ENCODE data around the gene GJB2.
"Not testable (repeated sequence)": the region's sequence is repeated elsewhere in the genome, so short reads cannot be mapped to it uniquely, and the experiment has no call there.

Gene GJB2

GRCh38 chr13:20170921-20171320 lies 21.8 kb downstream of the GJB2 start:
- DNase-seq (ENCODE audit: low spot score): no peak

DNA sequence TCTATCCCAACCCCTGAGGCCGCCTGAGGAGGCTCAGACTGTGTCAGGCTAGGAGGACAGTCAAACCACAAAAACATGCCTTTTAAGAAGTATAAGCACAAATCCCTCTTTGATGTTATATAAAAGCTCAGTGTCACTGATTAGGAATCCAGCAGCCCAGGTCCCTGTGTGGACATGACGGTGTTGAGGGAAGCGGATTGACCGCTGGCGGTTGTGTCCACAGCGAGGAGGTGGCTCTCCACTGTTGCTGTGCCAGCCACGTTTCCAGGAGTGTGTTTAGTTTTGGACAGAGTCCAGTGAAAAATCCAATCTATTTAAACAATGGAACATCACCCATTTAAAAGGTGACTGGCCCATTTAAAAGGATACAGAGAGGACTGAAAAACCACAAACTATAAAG lies 24.3 kb downstream of the GJB2 start:
- DNase-seq (ENCODE audit: low spot score): no peak

DNA sequence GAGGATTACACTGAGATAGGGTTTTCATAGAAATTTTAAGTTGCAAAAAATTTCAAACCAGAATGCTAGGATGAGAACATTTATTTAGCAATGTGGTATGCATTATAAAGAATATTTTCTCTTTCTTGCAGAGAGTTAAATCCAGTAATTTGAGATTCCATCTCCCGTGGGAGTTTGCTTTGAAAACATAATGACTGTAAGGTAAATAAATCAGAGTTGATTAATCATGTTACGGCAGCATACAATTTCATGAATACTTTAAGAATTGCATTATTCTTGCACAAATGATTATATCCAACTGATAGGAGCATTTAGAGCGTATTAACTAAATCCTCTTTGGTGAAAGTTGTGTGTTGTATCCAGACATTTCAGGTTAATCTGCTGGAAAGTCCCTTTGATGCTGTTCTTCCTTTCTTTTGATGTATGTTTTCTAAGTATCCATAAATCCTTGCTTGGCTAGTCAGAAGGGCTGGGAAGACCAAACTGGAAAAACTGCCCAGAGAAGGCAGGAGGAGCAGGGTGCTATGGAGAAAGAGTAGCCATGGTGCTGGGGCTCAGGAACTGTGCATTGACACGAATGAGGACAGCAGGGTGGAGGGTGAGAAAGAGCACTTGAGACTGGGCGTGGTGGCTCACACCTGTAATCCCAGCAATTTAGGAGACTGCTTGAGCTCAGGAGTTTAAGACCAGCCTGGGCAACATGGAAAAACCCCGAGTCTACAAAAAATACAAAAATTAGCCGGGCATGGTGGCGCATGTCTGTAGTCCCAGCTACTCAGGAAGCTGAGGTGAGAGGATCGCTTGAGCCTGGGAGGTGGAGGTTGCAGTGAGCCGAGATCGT lies 27.1 kb downstream of the GJB2 start:
- DNase-seq (ENCODE audit: low spot score): no peak

DNA sequence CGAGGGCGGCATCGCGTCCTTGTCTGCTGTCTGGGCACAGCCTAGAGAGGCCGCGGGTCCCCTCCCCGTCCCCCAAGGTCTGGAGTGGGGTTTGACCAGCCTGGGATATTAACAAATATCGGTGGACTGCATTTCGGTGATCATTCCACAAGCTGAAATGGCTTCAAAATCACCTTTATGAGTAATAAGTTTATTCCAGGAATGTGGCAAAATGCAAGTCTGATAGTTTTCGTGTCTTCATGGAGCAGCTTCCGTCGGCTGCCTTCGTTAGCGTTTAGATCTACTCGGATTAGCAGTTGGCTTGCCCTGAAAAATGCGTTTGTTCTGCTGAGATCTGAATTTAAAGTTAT lies 30.8 kb downstream of the GJB2 start:
- no peak for DNase-seq (ENCODE audit: low spot score)

- DNase-seq (ENCODE audit: low spot score): no peak
These were observed 31.3 kb downstream of the GJB2 start for GRCh38 chr13:20161275-20161950.

GRCh38 chr13:20160306-20161274 lies 32.1 kb downstream of the GJB2 start, which contains the start of gene GJA3:
Gene GJA3 (minus strand): TSS chr13:20161052. CDS start chr13:20143288, 17,764 bp downstream.
- no peak for DNase-seq (ENCODE audit: low spot score)

- no peak for DNase-seq (ENCODE audit: low spot score)
These were observed 33.0 kb downstream of the GJB2 start for GRCh38 chr13:20159646-20160305.

DNA sequence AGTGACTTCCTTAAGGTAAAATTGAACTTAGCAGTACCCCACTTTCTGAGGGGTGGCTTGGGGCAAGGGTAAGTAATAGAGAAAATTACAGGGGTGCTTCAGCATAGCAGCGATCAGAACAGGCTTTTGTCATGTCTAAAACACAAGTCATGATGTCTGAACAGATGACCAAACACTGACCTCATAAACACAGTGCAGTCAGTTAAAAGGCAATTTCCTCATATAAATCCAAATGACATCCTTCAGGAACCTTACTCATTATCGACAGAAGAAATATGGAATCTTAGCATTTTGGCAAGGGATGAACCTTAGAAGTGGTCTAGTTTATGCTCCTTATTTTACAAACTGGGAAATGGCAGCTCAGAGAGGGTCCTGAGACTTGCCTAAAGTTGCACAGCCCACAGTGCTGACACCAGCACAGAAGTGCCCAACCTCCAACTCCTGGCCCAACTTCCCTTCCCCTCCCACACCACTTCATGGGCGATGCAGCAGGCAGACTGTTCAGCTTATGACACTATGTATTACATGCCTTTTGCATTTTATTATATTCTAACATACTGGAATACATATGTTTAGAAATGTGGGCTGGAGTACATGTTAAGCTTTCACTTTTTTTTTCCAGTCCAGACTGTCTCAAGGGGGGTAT lies 35.5 kb downstream of the GJB2 start:
- no peak for DNase-seq (ENCODE audit: low spot score)

DNA sequence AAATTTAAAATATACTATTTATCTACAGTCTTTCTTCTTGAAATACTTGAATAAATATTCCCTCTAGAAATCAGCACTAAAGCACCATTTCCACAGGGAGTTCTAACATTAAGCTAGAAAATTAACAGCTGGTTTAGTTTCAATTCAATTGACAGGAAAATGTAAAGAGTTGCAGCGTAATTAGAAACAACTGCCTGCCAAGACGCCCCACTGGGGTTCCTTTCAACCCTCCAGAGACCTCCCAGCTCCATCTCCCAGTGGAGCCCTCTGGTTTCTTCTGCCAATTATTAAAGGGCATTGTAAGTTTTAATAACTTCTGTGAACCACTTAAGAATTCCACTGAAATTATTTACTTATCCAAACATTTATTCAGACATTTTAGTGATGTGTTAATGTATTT lies 36.0 kb downstream of the GJB2 start:
- no peak for DNase-seq (ENCODE audit: low spot score)

GRCh38 chr13:20153290-20153689 lies 39.4 kb downstream of the GJB2 start:
- DNase-seq (ENCODE audit: low spot score): not testable (repeated sequence)

DNA sequence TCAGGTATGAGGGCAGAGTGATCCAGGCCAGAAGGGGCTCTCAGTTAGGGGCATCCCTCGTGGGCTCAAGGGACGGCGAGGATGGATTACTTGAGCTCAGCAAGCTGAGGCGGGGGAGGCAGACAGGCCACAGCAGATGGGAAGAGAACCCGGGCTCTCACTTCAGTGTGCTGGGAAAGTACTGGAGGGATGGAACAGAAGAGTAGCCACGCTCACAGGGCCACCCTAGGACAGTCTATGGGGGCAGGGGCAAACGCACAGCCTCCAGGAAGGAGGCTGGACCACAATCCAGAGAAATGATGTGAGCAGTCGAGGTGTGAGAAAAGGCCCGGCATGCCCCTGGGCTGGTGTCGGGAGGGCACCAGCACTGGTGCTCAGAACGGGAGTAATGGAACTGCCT lies 41.1 kb downstream of the GJB2 start:
- no peak for DNase-seq (ENCODE audit: low spot score)

DNA sequence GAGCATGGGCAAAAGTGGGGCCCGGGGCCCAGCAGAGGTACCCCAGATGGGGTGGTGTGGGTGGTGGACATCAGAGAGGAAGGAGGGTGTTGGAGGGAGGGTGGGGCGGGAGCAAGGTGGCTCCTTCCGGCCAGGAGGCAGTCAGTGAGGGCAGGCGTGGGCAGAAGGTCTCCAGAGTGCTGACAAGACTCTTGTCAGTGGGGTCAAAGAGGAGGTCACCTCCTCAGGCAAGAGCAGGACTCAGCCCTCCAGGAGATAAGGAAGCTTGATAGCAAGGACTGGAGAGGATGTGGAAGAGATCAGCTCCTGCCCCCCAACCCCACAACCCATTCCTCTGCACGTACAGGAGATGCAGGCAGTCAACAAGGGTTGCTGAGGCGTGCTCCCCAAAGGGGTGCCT lies 41.7 kb downstream of the GJB2 start:
- no peak for DNase-seq (ENCODE audit: low spot score)

DNA sequence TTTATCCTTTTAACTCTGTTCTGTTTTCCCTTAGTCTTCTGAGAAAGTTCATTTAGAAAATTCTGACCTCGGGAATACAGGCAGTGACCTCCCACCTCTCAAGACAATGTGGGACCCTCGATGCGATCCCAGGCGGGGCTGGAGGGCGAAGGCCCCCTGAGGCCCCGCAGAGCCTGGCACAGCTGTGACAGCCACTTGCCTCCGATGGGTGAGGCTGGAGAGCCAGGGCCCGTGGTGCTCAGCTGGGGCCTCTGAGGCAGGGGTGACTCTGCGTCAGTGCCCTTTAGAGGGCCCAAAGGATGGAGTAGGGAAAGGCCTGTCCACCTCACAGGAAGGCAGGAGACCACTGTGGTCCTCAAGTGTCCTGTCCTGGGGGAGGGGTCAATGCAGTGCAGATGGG lies 42.2 kb downstream of the GJB2 start:
- no peak for DNase-seq (ENCODE audit: low spot score)

DNA sequence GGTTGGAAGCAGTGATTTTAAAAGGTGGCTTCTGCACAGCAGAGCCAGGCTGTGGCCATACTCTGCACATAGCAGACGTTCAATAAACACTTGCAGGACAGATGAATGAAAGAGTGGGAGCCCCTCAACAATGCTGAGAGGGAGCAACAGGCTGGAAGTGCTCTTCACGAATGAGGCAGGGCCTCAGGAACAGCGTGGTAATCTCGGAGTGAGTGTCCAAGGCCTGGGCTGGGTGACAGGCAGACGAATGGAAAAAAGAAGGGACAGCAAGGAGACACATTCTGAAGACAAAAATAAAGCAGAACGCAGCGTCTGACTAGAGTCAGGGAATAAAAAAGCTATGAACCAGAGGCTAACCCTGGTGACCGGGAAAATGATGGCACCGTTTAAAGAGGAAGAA lies 43.0 kb downstream of the GJB2 start:
- no peak for DNase-seq (ENCODE audit: low spot score)

GRCh38 chr13:20148501-20149183 lies 44.1 kb downstream of the GJB2 start:
- DNase-seq (ENCODE audit: low spot score): no peak

DNA sequence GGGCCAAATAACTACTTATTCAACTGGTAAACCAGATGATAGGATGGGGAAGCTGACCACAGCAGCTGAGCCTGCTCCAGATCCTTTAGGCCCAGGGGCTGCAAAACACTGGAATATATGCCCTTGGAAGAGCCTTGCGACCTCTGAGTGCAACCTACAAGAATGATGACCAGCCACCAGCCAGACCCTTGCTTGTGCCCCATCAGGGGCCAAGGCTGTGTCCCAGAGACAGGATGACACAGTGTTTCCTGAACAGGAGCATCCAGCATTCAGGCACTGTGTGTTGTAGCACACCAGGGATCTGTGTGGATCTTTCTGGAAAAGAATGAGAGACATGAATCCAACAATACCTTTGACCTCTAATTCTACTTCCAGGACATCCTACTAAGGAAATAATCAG lies 46.4 kb downstream of the GJB2 start:
- DNase-seq (ENCODE audit: low spot score): no peak

- DNase-seq (ENCODE audit: low spot score): no peak
These were observed 47.2 kb downstream of the GJB2 start for GRCh38 chr13:20145521-20145920.

GRCh38 chr13:20144141-20144850 lies 48.4 kb downstream of the GJB2 start:
- DNase-seq (ENCODE audit: low spot score): no peak

- no peak for DNase-seq (ENCODE audit: low spot score)
These were observed 49.7 kb downstream of the GJB2 start for GRCh38 chr13:20142927-20143480.

Measured in SK-N-DZ (cell line).